Left colon (tissue), 2 donors: ENCODE results near the gene ASIC1. TPM values are rescaled to one million over a fixed set of nuclear protein-coding genes. Genes with fewer than 3 reads are reported as not detected.

Experiments
- ATAC-seq: fragments of 200-7000 bp; cut with Tn5 transposase; one replicate; pipeline ENCODE4 v1.9.1; 2020; ENCODE audit warnings: mild to moderate bottlenecking, moderate library complexity
- DNase-seq, 2 donors: peaks; one replicate each; pipeline ENCODE4 v3.0.0-alpha.2; 2020
- intact Hi-C, 2 donors: fragments of 100-400 bp; cut with DNase I in 1 of 2; cut with micrococcal nuclease in 1 of 2; formaldehyde crosslinking; loops; one replicate each; pipeline versions ENCODE4 v1.11.2 to v1.14.0; 2022; cut with DNase I, micrococcal nuclease
- total RNA-seq, 2 donors: library from RNA; stranded (reverse); fragmentation: NEBNext Ultra II Directional; extraction: Animal tissue kit (Norgen Biotek cat#: 25700); gene quantifications; one replicate each; pipeline ENCODE4 v1.2.1, GENCODE V29; 2021
- donor health status: DM: no; HTN: no; CAD: no.
- donor health status: DM: yes; HTN: yes; CAD: no.

ASIC1 gene
- total RNA-seq, 2 donors from 2014 or later: 0.55 to 1.9 TPM

GRCh38 chr12:50112456-50113218 lies 55.2 kb downstream of the ASIC1 start:
- intact Hi-C loops: no loop called here
- ATAC-seq (peak; percentile 21), DNase-seq (no peak)

- intact Hi-C loops: no loop called here
- ATAC-seq: no peak
- DNase-seq: no peak
Observed at GRCh38 chr12:50117057-50117622, 59.7 kb downstream of the ASIC1 start.

GRCh38 chr12:50119387-50119786 lies 62.0 kb downstream of the ASIC1 start:
- DNase-seq: no peak
- intact Hi-C loops: no loop called here
- peak; percentile 38 for ATAC-seq

GRCh38 chr12:50120521-50120920 lies 63.1 kb downstream of the ASIC1 start:
- peak; percentile 26 for ATAC-seq
- intact Hi-C loops: no loop called here
- no peak for DNase-seq

- DNase-seq (peak in 1 of 2 donors; percentile 41), ATAC-seq (peak; percentile 68)
- intact Hi-C loops: no loop called here
Observed at GRCh38 chr12:50120953-50121352, 63.6 kb downstream of the ASIC1 start.

- intact Hi-C loops: no loop called here
- DNase-seq: no peak
- ATAC-seq: peak; percentile 87
Observed at GRCh38 chr12:50121641-50122040, 64.2 kb downstream of the ASIC1 start.

GRCh38 chr12:50123203-50123602 lies 65.8 kb downstream of the ASIC1 start:
- no peak for ATAC-seq
- no peak for DNase-seq
- intact Hi-C loops: no loop called here

- DNase-seq (no peak), ATAC-seq (no peak)
- intact Hi-C loops: no loop called here
Observed at GRCh38 chr12:50127546-50127945, 70.2 kb downstream of the ASIC1 start.

GRCh38 chr12:50129290-50129689 lies 71.9 kb downstream of the ASIC1 start:
- no peak for DNase-seq
- ATAC-seq: no peak
- intact Hi-C loops: no loop called here

- peak; percentile 56 for ATAC-seq
- DNase-seq: no peak
- intact Hi-C loops: no loop called here
Observed at GRCh38 chr12:50132505-50133135, 75.2 kb downstream of the ASIC1 start.

Other genes with a start within 250 kb of the ASIC1 start
- gene NCKAP5L, start 229.2 kb upstream of the ASIC1 start, total RNA-seq: 1 to 10 TPM; 3.7 to 4.8 TPM
- gene BCDIN3D, start 214.5 kb upstream of the ASIC1 start, total RNA-seq: 1 to 10 TPM; 2.7 to 4.7 TPM
- gene FAIM2, start 153.7 kb upstream of the ASIC1 start, total RNA-seq: 1 to 10 TPM; 1.2 to 2.3 TPM
- not detected for gene AQP2, start 106.9 kb upstream of the ASIC1 start, total RNA-seq
- gene AQP5, start 95.7 kb upstream of the ASIC1 start, total RNA-seq: not detected
- not detected for gene AQP6, start 84.6 kb upstream of the ASIC1 start, total RNA-seq
- 10 to 100 TPM; 20.0 to 25.4 TPM for gene RACGAP1, start 32.1 kb upstream of the ASIC1 start, total RNA-seq
- gene SMARCD1, start 27.7 kb downstream of the ASIC1 start, total RNA-seq: 10 to 100 TPM; 35.5 to 41.8 TPM
- gene GPD1, start 46.4 kb downstream of the ASIC1 start, total RNA-seq: 1 to 10 TPM; 1.8 to 4.3 TPM
- 10 to 100 TPM; 90.1 to 91.3 TPM for gene COX14, start 54.6 kb downstream of the ASIC1 start, total RNA-seq
- gene CERS5, start 109.8 kb downstream of the ASIC1 start, total RNA-seq: 10 to 100 TPM; 19.7 to 24.8 TPM
- gene LIMA1, start 225.9 kb downstream of the ASIC1 start, total RNA-seq: 100 to 1,000 TPM; 279 to 296 TPM